B cell (primary cell): ENCODE data around the gene ABHD17B. TPM values are rescaled to one million over a fixed set of nuclear protein-coding genes. Genes with fewer than 3 reads are reported as not detected.
"Not testable (repeated sequence)": the region's sequence is repeated elsewhere in the genome, so short reads cannot be mapped to it uniquely, and the experiment has no call there.

Experiments used
- ATAC-seq: fragments of 200-7000 bp; cut with Tn5 transposase; one replicate; pipeline ENCODE4 v1.10.0; 2021; ENCODE audit warnings: low read depth, mild to moderate bottlenecking, moderate number of reproducible peaks, moderate library complexity
- CTCF ChIA-PET: fragments of 350-600 bp; sonication (Branson Sonifier 250); formaldehyde crosslinking; loops from one replicate; lab custom pipeline; 2021; ENCODE audit warnings: antibody characterized with exemption, inconsistent platforms; lab: Charles Lee
- POLR2A ChIA-PET: fragments of 350-600 bp; sonication (Branson Sonifier 250); formaldehyde crosslinking; loops from one replicate; lab custom pipeline; 2021; ENCODE audit warnings: antibody characterized with exemption; lab: Charles Lee
- DNase-seq: peaks from one replicate; pipeline ENCODE4 v3.0.0; 2013
- H2AFZ ChIP-seq: 2 replicates; pipeline ENCODE4 v1.6.1; 2012; ENCODE audit warnings: mild to moderate bottlenecking, low read depth, low read length; ENCODE audit not compliant: insufficient read depth, poor library complexity, severe bottlenecking
- H3K27ac ChIP-seq, 2 donors: 1 replicate in 1 of 2; 2 replicates in 1 of 2; pipeline ENCODE4 v1.5.1; 2012 to 2013; ENCODE audit warnings: low read length in 2 of 2, mild to moderate bottlenecking in 2 of 2, moderate library complexity in 1 of 2
- H3K27me3 ChIP-seq, 4 experiments: fragments of 200-600 bp in 1 of 4; sonication (generic) in 1 of 4; replicated peaks in 1 of 4; 1 replicate in 2 of 4; 2 replicates in 2 of 4; pipeline versions ENCODE4 v1.6.1 to v1.7.0; 2013 to 2016; ENCODE audit warnings: low read length in 3 of 4, mild to moderate bottlenecking in 2 of 4, mixed read lengths in 1 of 4, moderate library complexity in 1 of 4; ENCODE audit not compliant: insufficient read depth in 4 of 4, control insufficient read depth in 3 of 4; ENCODE audit errors: control extremely low read depth in 1 of 4
- H3K36me3 ChIP-seq, 2 experiments: replicated peaks in 1 of 2; 1 replicate in 1 of 2; 2 replicates in 1 of 2; pipeline versions ENCODE4 v1.6.1 to v1.7.1; 2013; ENCODE audit warnings: low read length in 1 of 2; ENCODE audit not compliant: insufficient read depth in 2 of 2, control insufficient read depth in 1 of 2; ENCODE audit errors: control extremely low read depth in 1 of 2, extremely low read depth in 1 of 2
- H3K4me1 ChIP-seq, 2 donors: fragments of 200-600 bp in 1 of 2; sonication (generic) in 1 of 2; 1 replicate in 1 of 2; 2 replicates in 1 of 2; pipeline versions ENCODE4 v1.5.1 to v1.6.1; 2013 to 2017; ENCODE audit warnings: low read length in 2 of 2; ENCODE audit not compliant: control insufficient read depth in 2 of 2, insufficient read depth in 2 of 2
- H3K4me2 ChIP-seq: replicated peaks from 2 replicates; pipeline ENCODE3; 2012; ENCODE audit warnings: mild to moderate bottlenecking, low read depth, low read length; ENCODE audit not compliant: poor library complexity, severe bottlenecking
- H3K4me3 ChIP-seq, 5 experiments: fragments of 200-600 bp in 1 of 5; sonication (generic) in 1 of 5; 1 replicate in 3 of 5; 2 replicates in 2 of 5; pipeline versions ENCODE4 v1.5.1 to v1.7.0; 2011 to 2016; ENCODE audit warnings: low read length in 4 of 5, mild to moderate bottlenecking in 4 of 5, low read depth in 2 of 5, control low read depth in 1 of 5, moderate library complexity in 1 of 5; ENCODE audit not compliant: insufficient read depth in 1 of 5; ENCODE audit errors: control extremely low read depth in 1 of 5, extremely low read depth in 1 of 5
- H3K79me2 ChIP-seq: fragments of 200-600 bp; sonication (generic); one replicate; pipeline ENCODE4 v1.6.0; 2016; ENCODE audit warnings: low read length; ENCODE audit not compliant: control insufficient read depth, insufficient read depth
- H3K9ac ChIP-seq: fragments of 200-600 bp; sonication (generic); 2 replicates; pipeline ENCODE4 v1.6.1; 2017; ENCODE audit warnings: mild to moderate bottlenecking, low read length, moderate library complexity
- H3K9me3 ChIP-seq, 3 donors: one replicate each; pipeline versions ENCODE4 v1.6.1 to v1.7.1; 2013; ENCODE audit warnings: low read length in 2 of 3; ENCODE audit not compliant: control insufficient read depth in 2 of 3, insufficient read depth in 1 of 3; ENCODE audit errors: control extremely low read depth in 1 of 3
- H4K20me1 ChIP-seq: 2 replicates; pipeline ENCODE4 v1.6.0; 2012; ENCODE audit warnings: mild to moderate bottlenecking, low read length; ENCODE audit not compliant: insufficient read depth, control insufficient read depth, poor library complexity, severe bottlenecking
- H3K27ac Mint-ChIP-seq: one replicate; pipeline ENCODE4 v1.8.0; 2021; ENCODE audit warnings: mixed read lengths
- H3K27me3 Mint-ChIP-seq: one replicate; pipeline ENCODE4 v1.8.0; 2021; ENCODE audit warnings: mixed read lengths
- H3K4me1 Mint-ChIP-seq: one replicate; pipeline ENCODE4 v1.8.0; 2021; ENCODE audit warnings: mixed read lengths
- H3K4me3 Mint-ChIP-seq: one replicate; pipeline ENCODE4 v1.8.0; 2021; ENCODE audit warnings: mixed read lengths
- H3K9me3 Mint-ChIP-seq: one replicate; pipeline ENCODE4 v1.8.0; 2022; ENCODE audit warnings: mixed read lengths; ENCODE audit not compliant: insufficient read depth
- EZH2 ChIP-seq: IDR thresholded peaks from 2 replicates; pipeline ENCODE4 v1.6.1; 2012; ENCODE audit warnings: borderline replicate concordance, low read depth, mild to moderate bottlenecking, moderate library complexity, low read length; ENCODE audit not compliant: insufficient read depth, poor library complexity, severe bottlenecking
- WGBS: methylation state at CpG from one replicate; pipeline ENCODE4 v1.1.5; 2013; ENCODE audit warnings: missing lambda C conversion rate; ENCODE audit not compliant: insufficient coverage; 5-methylcytosine and 5-hydroxymethylcytosine counted together
- intact Hi-C: fragments of 100-400 bp; cut with micrococcal nuclease; formaldehyde crosslinking; loops from one replicate; pipeline ENCODE4 v1.10.0; 2022
- polyA plus RNA-seq: library from polyadenylated mRNA; depleted of rRNA; stranded (reverse); fragments of >200 nt; gene quantifications from 2 replicates; pipeline ENCODE4 v1.2.3, GENCODE V29; 2012
- total RNA-seq, 2 donors: library from RNA; stranded (reverse); fragments of 120-200 nt in 1 of 2; gene quantifications; 1 replicate in 1 of 2; 2 replicates in 1 of 2; pipeline versions ENCODE4 v1.2.3 to v1.2.4, GENCODE V29; 2013 to 2022
- TF ChIP-seq, protein P1 (sequence below): fragments of 200-600 bp; IDR thresholded peaks from one replicate; pipeline ENCODE4 v1.8.0; 2022; ENCODE audit warnings: antibody characterized with exemption, mild to moderate bottlenecking

Gene ABHD17B
- total and polyA plus RNA-seq, 2 donors (not counting 1 experiment from before 2014, with no cell fraction given) = 11.3 to 24.4 TPM

DNA sequence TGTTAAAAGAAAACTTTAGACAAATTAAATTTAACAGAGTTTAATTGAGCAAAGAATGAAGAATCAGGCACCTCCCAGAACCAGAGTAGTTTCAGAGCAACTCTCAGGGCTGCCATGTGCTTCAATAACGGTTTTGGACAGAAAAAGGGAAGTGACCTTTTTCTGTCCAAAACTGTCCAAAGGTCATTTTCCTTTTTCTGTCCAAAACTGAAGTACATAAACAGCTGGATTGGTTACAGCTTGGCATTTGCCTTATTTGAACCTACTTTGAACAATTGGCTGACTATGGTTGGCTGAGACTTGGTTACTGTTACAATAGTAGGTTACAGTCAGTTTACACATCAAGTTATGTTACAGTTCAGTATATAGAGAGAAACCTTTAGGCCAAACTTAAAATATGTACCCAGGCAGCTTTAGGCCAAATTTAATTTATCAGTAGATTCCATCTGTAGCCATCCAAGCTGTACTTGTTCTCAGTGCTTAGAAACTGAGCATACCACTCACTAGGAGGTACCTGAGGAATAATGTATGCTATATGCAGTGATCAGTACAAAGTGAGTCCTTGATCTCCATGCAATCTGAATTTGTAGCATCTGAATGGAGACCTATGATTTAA is 44.4 kb upstream of the ABHD17B start:
- 60% methylated on average over 1 of the region's 1 CpG for WGBS
- no peaks in the 10 kb centered on the region for H3K27me3 Mint-ChIP-seq
- H3K4me1 Mint-ChIP-seq = no peaks in the 10 kb centered on the region
- no peak overlapping the region for H2AFZ ChIP-seq
- peaks cover 3 to 16% of the 10 kb centered on the region in 2 experiments for H3K36me3 ChIP-seq
- no peak overlapping the region for H3K27ac ChIP-seq
- H3K9ac ChIP-seq = no peak overlapping the region
- no peaks in the 10 kb centered on the region for H3K79me2 ChIP-seq
- ChIA-PET POLR2A (no interaction called here), CTCF (no interaction called here)
- H3K4me3 Mint-ChIP-seq = no peak overlapping the region
- DNase-seq = no peak
- H3K27ac Mint-ChIP-seq = no peak overlapping the region
- H4K20me1 ChIP-seq = no peaks in the 10 kb centered on the region
- no peaks in the 10 kb centered on the region for H3K9me3 ChIP-seq
- no peaks in the 10 kb centered on the region for H3K9me3 Mint-ChIP-seq
- H3K4me3 ChIP-seq = no peak overlapping the region
- ATAC-seq = no peak
- H3K27me3 ChIP-seq = no peaks in the 10 kb centered on the region
- intact Hi-C loops = no loop called here
- H3K4me2 ChIP-seq = no peak overlapping the region
- TF ChIP-seq, protein P1, sequence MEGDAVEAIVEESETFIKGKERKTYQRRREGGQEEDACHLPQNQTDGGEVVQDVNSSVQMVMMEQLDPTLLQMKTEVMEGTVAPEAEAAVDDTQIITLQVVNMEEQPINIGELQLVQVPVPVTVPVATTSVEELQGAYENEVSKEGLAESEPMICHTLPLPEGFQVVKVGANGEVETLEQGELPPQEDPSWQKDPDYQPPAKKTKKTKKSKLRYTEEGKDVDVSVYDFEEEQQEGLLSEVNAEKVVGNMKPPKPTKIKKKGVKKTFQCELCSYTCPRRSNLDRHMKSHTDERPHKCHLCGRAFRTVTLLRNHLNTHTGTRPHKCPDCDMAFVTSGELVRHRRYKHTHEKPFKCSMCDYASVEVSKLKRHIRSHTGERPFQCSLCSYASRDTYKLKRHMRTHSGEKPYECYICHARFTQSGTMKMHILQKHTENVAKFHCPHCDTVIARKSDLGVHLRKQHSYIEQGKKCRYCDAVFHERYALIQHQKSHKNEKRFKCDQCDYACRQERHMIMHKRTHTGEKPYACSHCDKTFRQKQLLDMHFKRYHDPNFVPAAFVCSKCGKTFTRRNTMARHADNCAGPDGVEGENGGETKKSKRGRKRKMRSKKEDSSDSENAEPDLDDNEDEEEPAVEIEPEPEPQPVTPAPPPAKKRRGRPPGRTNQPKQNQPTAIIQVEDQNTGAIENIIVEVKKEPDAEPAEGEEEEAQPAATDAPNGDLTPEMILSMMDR = no peak
- TF ChIP-seq EZH2 = no peak
- no peaks in the 10 kb centered on the region for H3K4me1 ChIP-seq

DNA sequence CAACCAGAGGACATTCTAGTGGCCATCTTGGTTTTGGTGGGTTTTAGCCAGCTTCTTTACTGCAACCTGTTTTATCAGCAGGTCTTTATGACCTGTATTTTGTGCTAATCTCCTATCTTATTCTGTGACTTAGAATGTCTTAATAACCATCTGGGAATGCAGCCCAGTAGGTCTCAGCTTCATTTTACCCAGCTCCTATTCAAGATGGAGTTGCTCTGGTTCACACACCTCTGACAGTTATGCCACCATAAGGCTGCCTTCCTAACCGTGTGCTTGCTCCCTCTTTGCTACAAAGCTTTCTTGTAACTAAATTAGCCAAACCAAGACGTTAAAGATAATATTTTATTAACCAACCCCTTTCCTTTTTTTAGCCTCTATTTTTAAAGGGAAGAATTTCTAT is 43.7 kb upstream of the ABHD17B start:
- H3K27ac ChIP-seq, H3K79me2 ChIP-seq, H3K4me1 Mint-ChIP-seq, H3K9me3 Mint-ChIP-seq, H3K27ac Mint-ChIP-seq, H3K4me3 ChIP-seq, H3K4me1 ChIP-seq, DNase-seq, H2AFZ ChIP-seq, ATAC-seq, H3K27me3 Mint-ChIP-seq, intact Hi-C loops, POLR2A ChIA-PET, H3K9ac ChIP-seq, H3K27me3 ChIP-seq, H3K9me3 ChIP-seq, H3K4me3 Mint-ChIP-seq, H3K4me2 ChIP-seq, H4K20me1 ChIP-seq, CTCF ChIA-PET: not testable (repeated sequence)
- 100% methylated on average over 1 of the region's 2 CpGs for WGBS
- peaks cover 5 to 16% of the 10 kb centered on the region in 2 experiments for H3K36me3 ChIP-seq
